ENCODE data around the gene HS6ST3.

DNA sequence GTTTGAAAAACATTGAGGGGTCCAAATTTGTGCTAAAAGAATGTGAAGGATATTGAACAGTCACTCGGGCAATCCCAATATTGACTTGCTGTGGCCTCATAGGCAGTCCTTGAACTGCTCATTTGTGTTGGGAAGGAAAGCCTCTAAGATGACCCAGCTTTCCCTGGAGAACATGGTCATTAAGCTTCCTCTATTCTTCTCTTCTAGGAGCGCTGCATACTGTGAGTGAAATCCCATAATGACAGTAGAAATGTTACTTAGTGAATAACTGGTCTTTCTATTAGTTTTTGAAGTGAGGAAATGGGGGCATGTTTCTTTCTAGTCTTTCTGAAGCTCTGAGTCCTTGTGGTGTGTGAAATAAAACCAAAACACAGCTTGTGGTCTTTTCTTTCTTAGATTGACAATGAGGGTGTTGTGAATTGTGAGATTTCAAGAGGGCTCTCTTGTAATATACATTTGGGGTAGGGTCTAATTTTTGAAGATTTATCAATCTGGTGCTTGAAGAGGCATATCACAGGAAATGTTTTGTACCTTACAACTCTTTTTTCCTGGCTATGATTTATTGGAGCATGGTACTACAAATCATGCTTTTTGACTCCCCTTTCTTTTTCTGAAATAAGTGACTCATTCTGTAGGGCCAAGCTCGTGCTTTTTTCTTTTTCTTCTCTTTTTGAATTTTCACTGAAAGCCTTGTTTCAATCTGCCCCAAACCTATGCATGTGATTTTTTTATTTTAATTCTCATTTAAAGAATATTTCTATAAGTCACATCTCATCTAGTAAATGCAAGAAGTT is 653.6 kb downstream of the HS6ST3 start:
- TF ChIP-seq, protein P1, sequence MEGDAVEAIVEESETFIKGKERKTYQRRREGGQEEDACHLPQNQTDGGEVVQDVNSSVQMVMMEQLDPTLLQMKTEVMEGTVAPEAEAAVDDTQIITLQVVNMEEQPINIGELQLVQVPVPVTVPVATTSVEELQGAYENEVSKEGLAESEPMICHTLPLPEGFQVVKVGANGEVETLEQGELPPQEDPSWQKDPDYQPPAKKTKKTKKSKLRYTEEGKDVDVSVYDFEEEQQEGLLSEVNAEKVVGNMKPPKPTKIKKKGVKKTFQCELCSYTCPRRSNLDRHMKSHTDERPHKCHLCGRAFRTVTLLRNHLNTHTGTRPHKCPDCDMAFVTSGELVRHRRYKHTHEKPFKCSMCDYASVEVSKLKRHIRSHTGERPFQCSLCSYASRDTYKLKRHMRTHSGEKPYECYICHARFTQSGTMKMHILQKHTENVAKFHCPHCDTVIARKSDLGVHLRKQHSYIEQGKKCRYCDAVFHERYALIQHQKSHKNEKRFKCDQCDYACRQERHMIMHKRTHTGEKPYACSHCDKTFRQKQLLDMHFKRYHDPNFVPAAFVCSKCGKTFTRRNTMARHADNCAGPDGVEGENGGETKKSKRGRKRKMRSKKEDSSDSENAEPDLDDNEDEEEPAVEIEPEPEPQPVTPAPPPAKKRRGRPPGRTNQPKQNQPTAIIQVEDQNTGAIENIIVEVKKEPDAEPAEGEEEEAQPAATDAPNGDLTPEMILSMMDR (conservative IDR thresholded peaks at IDR 0.05; ENCODE audit: low read depth, low read length) = no peak
- TF ChIP-seq EZH2 (IDR thresholded peaks at IDR 0.05; ENCODE audit: low read length, unreplicated experiment) = no peak

All from PC-3 (cell line).